Uterus (tissue), 4 donors: Measurements from ENCODE around the gene IQSEC2. TPM values are rescaled to one million over a fixed set of nuclear protein-coding genes. Genes with fewer than 3 reads are reported as not detected.

Source experiments
- DNase-seq, 2 donors: peaks; one replicate each; pipeline ENCODE4 v3.0.0-alpha.2; 2019 to 2020
- H3K27ac ChIP-seq, 2 donors: fragments of 200-600 bp; sonication (generic); 1 replicate in 1 of 2; 2 replicates in 1 of 2; pipeline ENCODE4 v1.5.1; 2016 to 2018
- H3K27me3 ChIP-seq, 2 donors: fragments of 200-600 bp; sonication (generic); one replicate each; pipeline ENCODE4 v1.5.1; 2018 to 2019; ENCODE audit warnings: control low read depth in 1 of 2
- H3K36me3 ChIP-seq, 2 donors: fragments of 200-600 bp; sonication (generic); one replicate each; pipeline ENCODE4 v1.5.1; 2019; ENCODE audit warnings: control low read depth in 1 of 2
- H3K4me1 ChIP-seq, 2 donors: fragments of 200-600 bp; sonication (generic); one replicate each; pipeline ENCODE4 v1.5.1; 2018 to 2019; ENCODE audit warnings: control low read depth in 1 of 2
- H3K4me3 ChIP-seq, 2 donors: fragments of 200-600 bp; sonication (generic); 1 replicate in 1 of 2; 2 replicates in 1 of 2; pipeline ENCODE4 v1.5.1; 2018 to 2019; ENCODE audit warnings: mild to moderate bottlenecking in 1 of 2
- H3K9me3 ChIP-seq, 2 donors: fragments of 200-600 bp; sonication (generic); one replicate each; pipeline ENCODE4 v1.5.1; 2019; ENCODE audit warnings: control low read depth in 1 of 2
- POLR2A ChIP-seq, 2 donors: fragments of 450-650 bp; IDR thresholded peaks; one replicate each; pipeline ENCODE4 v1.6.1; 2016; ENCODE audit warnings: antibody characterized with exemption in 2 of 2, mild to moderate bottlenecking in 1 of 2, moderate library complexity in 1 of 2
- intact Hi-C: fragments of 100-400 bp; cut with DNase I; formaldehyde crosslinking; loops from one replicate; pipeline ENCODE4 v1.15.1; 2023; ENCODE audit warnings: low total_unique reads
- total RNA-seq, 4 donors: library from RNA; depleted of rRNA in 3 of 4; stranded (reverse); fragments of >200 nt in 3 of 4; gene quantifications; one replicate each; pipeline versions ENCODE4 v1.1.0 to v1.2.4, GENCODE V29; 2014 to 2023
- TF ChIP-seq, protein P1 (sequence below), 4 experiments: fragments of 200-600 bp in 2 of 4; fragments of 450-650 bp in 2 of 4; sonication (generic) in 2 of 4; IDR thresholded peaks; one replicate each; pipeline ENCODE4 v1.5.1; 2016 to 2019; ENCODE audit warnings: antibody characterized with exemption in 4 of 4, mild to moderate bottlenecking in 2 of 4, moderate library complexity in 1 of 4
- donor health status: DM: yes; HTN: yes; CAD: no.

The IQSEC2 gene
- total RNA-seq, 4 donors from 2014 or later, result 4.1 to 31.6 (median 8.9) TPM

- H3K4me1 ChIP-seq, result no peaks in the 10 kb centered on the region
- no peak for DNase-seq
- H3K4me3 ChIP-seq, result no peak overlapping the region
- intact Hi-C loops, result no loop called here
- no peaks in the 10 kb centered on the region for H3K9me3 ChIP-seq
- no peak for TF ChIP-seq POLR2A (IDR thresholded peaks at IDR 0.05)
- TF ChIP-seq, protein P1, sequence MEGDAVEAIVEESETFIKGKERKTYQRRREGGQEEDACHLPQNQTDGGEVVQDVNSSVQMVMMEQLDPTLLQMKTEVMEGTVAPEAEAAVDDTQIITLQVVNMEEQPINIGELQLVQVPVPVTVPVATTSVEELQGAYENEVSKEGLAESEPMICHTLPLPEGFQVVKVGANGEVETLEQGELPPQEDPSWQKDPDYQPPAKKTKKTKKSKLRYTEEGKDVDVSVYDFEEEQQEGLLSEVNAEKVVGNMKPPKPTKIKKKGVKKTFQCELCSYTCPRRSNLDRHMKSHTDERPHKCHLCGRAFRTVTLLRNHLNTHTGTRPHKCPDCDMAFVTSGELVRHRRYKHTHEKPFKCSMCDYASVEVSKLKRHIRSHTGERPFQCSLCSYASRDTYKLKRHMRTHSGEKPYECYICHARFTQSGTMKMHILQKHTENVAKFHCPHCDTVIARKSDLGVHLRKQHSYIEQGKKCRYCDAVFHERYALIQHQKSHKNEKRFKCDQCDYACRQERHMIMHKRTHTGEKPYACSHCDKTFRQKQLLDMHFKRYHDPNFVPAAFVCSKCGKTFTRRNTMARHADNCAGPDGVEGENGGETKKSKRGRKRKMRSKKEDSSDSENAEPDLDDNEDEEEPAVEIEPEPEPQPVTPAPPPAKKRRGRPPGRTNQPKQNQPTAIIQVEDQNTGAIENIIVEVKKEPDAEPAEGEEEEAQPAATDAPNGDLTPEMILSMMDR (IDR thresholded peaks at IDR 0.05), result no peak
- H3K36me3 ChIP-seq, result no peaks in the 10 kb centered on the region
- H3K27me3 ChIP-seq, result peaks cover 0 to 5% of the 10 kb centered on the region in 2 donors
- no peak overlapping the region for H3K27ac ChIP-seq
These were observed 40.6 kb upstream of the IQSEC2 start for GRCh38 chrX:53321943-53322497.

GRCh38 chrX:53321230-53321942 lies 40.0 kb upstream of the IQSEC2 start:
- intact Hi-C loops, result no loop called here
- Histone ChIP-seq H3K4me3 (peak overlapping the region; percentile 29 to 50), H3K36me3 (no peaks in the 10 kb centered on the region), H3K27ac (no peak overlapping the region), H3K4me1 (no peaks in the 10 kb centered on the region), H3K9me3 (no peaks in the 10 kb centered on the region), H3K27me3 (peaks cover 0 to 5% of the 10 kb centered on the region in 2 donors)
- TF ChIP-seq POLR2A (IDR thresholded peaks at IDR 0.05), result peak; percentile 21 to 52
- TF ChIP-seq, protein P1 (IDR thresholded peaks at IDR 0.05), result no peak
- DNase-seq, result no peak

GRCh38 chrX:53320543-53321229 lies 39.3 kb upstream of the IQSEC2 start:
- intact Hi-C loops, result no loop called here
- DNase-seq, result no peak
- TF ChIP-seq POLR2A (IDR thresholded peaks at IDR 0.05), result no peak
- TF ChIP-seq, protein P1 (IDR thresholded peaks at IDR 0.05), result no peak
- no peaks in the 10 kb centered on the region for H3K4me1 ChIP-seq
- no peak overlapping the region for H3K27ac ChIP-seq
- H3K4me3 ChIP-seq, result peak overlapping the region; percentile 29 to 50
- no peaks in the 10 kb centered on the region for H3K9me3 ChIP-seq
- peaks cover 0 to 5% of the 10 kb centered on the region in 2 donors for H3K27me3 ChIP-seq
- H3K36me3 ChIP-seq, result no peaks in the 10 kb centered on the region

DNA sequence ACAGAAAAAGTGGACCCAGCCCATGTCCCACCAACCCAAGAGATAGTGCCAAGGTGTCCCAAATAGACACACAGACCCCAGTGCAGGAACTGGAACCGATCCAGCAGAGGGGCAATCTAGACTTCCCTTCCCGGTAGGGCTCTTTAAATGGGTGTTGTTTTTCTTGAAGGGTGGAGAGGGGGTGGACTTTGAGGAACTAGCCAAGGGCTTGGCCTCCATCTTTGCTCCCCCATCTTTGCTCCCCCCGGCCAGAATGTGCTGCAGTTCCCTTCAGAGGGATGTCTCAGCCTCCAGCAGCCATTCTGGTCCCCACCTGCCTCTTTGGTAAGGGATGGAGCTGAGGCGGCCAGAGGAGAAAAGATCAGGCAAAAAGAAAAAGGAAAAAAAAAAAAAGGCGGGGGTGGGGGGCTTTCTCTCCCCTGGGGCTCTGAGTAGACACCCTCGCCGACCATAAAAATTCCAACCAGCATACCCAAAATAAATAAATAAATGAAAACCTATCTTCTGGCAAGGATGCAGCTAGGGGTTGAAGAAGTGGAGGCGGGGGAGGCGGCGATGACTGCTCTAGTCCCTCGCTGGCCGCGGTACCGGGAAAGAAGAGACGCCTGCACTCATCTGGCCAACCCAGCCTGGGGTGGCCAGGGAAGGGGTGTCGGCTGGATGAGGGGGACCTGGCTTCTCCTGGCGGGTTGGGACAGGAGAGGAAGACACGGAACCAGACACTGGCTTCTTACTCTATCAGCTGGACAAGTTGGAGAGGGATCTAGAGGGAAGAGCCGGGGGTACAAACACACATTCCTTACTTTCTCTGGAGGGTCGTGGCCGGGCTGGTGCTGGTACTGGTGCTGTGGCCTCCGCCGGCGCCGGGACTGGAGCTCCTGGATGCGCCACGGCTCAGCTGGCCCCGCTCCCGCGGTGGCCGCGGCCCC lies 38.5 kb upstream of the IQSEC2 start:
- Histone ChIP-seq H3K9me3 (no peaks in the 10 kb centered on the region), H3K27me3 (peaks cover 0 to 5% of the 10 kb centered on the region in 2 donors), H3K4me1 (no peaks in the 10 kb centered on the region), H3K4me3 (peak overlapping the region; percentile 29 to 50), H3K27ac (no peak overlapping the region), H3K36me3 (no peaks in the 10 kb centered on the region)
- intact Hi-C loops, result loop anchor here (10.0 kb wide), 1 partner anchor 105 kb away; the partner anchor contains the start of genes RIBC1 and SMC1A
- TF ChIP-seq, protein P1 (IDR thresholded peaks at IDR 0.05), result no peak
- no peak for TF ChIP-seq POLR2A (IDR thresholded peaks at IDR 0.05)
- DNase-seq, result peak in 1 of 2 donors; percentile 21
